DMS53 treated with DMSO at 0.1 percent for 48 hours (cell line): ENCODE results near the gene SFXN4.
A peak's percentile ranks its signal among the peaks of the same experiment; 100 is the strongest.
"Not testable (repeated sequence)": the region's sequence is repeated elsewhere in the genome, so short reads cannot be mapped to it uniquely, and the experiment has no call there.

Experiments used
- DNase-seq: peaks from one replicate; lab custom pipeline; 2025; ENCODE audit not compliant: unreplicated experiment; lab: John Stamatoyannopoulos, UW

SFXN4 gene

GRCh38 chr10:119190954-119191785, 25.7 kb upstream of the SFXN4 start:
- DNase-seq: no peak

- DNase-seq: no peak
These were observed 24.8 kb upstream of the SFXN4 start for GRCh38 chr10:119190353-119190752.

- DNase-seq: no peak
These were observed 24.3 kb upstream of the SFXN4 start for GRCh38 chr10:119189811-119190282.

DNA sequence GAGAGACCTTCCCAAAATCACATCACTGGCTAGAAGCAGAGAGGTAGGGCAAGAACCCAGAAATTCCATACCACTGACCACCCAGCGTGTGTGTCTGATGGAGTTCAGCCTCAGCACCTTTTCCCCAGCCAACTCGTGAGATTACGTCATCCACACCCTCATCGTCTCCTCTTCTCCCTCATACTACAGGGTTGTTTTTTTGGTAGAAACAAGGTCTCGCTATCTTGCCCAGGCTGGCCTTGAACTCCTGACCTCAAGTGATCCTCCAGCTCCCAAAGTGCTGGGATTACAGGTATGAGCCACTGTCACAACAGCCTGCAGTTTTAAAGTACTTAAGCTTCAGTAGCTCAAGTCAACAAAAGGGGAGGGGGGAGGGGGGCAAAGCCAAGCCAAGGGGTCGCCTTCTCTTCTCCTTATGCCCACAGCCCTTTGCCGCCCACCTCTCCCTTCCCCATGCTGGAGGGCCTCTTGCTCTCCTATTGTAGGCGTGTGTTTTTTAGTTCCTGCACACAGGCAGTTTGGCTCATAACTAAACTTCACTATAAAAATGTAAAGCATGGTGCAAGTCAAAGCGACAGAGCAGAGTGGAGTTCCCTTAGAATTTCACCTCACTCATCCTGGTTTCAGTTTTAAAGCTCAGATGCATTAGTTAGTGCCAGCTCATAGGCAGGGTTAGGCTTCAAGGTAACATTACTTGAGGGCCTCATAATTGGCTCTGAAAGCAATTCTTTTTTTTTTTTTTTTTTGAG, 18.3 kb upstream of the SFXN4 start:
- DNase-seq: no peak

DNA sequence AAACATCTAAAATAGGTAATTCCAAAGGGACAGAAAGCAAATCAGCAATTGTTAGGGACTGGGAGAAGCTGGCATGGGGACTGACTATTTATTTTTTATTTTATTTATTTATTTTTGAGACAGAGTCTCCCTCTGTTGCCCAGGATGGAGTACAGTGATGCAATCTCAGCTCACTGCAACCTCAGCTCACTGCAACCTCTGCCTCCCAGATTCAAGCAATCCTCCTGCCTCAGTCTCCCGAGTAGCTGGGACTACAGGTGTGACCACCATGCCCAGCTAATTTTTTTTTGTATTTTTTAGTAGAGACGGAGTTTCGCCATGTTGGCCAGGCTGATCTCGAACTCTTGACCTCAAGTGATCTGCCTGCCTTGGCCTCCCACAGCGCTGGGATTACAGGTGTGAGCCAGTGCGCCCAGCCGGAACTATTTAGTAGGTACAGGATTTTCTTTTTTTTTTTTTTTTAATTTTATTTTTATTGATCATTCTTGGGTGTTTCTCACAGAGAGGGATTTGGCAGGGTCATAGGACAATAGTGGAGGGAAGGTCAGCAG, 15.4 kb upstream of the SFXN4 start:
- DNase-seq: not testable (repeated sequence)

DNA sequence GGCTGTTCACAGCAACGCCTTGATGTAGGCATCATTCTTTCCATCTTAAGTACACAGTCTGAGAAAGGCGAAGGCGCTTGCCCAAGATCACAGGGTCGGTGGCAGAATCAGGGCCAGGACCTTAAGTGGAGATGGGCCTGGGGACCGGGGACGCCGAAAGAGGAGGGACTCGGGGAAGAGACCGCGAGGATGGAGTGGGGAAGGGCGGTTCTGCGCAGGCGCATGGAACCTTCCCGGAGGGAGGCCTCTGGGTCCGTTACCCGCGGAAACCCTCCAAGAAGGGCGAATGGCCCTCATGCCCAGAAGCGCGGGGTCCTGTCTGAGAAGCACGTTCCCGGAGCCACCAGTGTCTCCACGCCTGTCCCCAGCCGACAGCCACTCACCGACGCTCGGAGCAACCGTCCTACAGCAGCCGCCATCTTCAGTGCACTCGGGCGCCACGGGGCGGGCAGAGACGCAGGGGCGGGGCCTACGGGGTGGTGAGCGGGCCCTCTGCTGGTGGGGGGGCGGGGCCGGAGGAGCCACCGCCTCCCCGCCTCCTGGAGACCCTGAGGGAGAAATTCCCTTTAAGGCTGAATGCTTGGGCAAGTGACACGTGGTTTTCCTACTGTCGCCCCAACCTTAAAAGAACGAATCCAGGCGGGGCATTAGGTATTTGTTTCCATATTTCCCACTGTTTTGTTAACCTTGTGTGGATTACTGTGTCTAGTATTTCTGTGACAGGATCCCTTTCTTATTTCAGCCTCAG, 13.0 kb upstream of the SFXN4 start, which contains the start of gene PRDX3:
Gene PRDX3, minus strand, starts transcription at position 441 of the 748 bp plus-strand sequence. Its CDS starts 22 bp downstream, at position 419.
- peak; percentile 85 for DNase-seq

- no peak for DNase-seq
These were observed 12.3 kb upstream of the SFXN4 start for GRCh38 chr10:119177708-119178371.

GRCh38 chr10:119176166-119176565, 10.7 kb upstream of the SFXN4 start:
- DNase-seq: no peak

DNA sequence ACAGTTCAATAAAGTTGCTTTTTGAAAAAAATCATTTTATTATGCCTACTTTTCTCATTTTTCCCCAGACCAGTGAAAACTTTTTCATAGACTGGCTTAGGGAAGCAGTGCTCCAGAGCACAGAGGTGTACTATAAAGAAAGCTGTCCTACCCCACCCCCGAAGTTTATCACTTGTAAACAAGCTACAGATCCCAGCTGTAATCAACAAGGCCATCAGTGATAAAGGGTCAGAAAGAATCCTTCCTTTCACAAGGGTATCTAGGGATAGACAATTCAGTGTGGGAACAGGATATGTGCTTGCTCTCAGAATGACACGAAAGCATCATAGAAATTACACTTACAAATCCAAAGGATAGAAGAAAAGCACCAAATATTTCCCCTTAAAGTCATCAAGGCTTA, 8.6 kb upstream of the SFXN4 start:
- no peak for DNase-seq

DNA sequence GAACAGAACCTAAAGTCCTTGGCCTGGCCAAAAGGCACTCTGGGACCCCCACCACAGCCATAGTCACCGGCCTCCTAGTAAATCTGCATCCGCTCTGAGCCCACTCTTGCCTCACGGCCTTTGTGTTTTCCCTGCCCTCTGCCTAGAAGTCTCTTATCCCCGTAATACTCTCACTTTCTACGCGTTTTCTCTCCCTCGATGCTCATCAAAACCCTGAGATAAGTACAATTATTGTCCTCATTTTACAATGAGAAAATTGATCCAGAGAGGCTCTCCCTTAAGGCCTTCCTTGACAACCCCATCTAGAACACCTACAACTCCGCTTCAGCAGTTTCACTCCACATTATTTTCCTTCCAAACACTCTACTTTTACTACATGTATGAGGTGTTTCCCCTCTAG, 1.5 kb upstream of the SFXN4 start:
- DNase-seq: no peak

DNA sequence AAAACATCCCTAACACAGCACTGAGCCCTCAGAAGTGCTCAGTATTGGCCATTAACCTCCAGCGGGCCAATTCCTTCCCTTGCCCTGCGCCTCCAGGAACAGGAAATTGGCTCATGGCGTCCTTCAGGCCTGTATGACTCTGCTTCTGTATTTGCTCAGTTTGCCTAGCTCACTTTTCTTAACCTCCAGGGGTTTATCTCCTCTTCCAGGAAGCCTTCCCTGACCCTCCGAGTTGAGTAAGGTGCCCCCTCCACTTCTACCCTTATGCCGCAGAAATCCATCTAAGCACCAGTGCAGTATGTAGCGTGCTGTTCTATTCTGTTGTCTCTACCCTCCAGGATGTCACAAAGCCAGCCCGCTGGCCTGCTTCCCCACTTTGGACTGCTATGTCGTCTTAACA, 1.1 kb upstream of the SFXN4 start:
- no peak for DNase-seq

DNA sequence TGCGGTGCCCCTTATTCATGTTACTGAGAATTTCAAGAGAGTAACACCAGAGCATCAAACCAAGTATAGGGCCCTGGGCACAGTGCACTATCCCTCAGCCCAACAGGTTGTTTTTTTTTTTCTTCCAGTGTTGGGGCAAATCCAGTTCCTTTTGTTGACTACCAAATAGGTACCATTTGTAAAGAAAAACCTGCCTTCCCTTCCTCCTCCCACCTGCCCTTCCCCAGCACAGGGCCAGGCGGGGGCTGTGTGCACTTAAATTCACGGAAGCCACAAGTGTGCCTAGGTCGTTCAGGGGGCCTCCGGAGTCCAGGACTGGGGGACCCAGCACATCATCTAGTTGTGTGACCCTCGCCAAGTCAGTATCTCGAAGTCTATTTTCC, 595 bp upstream of the SFXN4 start:
- DNase-seq: no peak

DNA sequence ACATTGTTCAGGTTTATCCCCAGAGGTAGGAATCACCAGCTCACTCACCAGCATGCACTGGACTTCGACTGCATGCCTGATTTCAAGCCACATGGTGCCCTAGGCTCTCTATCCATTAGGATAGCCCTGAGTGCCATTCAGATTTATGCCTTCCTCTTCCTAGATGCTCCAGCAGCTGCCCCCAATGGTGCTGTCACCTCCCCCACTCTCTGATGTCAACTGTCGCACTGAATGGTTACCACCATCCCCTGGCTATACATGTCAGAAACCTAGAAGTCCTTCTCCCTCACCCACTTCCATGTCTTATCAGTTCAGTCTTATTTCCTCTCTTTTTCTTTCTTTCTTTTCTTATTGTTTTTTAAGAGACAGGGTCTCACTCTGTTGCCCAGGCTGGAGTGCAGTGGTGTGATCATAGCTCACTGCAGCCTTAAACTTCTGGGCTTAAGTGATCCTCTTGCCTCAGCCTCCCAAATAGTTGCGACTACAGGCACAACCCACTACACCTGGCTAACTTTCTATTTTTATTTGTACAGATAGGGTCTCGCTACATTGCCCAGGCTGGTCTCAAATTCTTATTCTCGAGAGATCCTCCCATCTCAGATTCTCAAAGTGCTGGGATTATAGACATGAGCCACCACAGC, 2.9 kb downstream of the SFXN4 start:
- DNase-seq: no peak

GRCh38 chr10:119161680-119162451, 3.6 kb downstream of the SFXN4 start:
- DNase-seq: no peak

GRCh38 chr10:119159332-119159731, 6.2 kb downstream of the SFXN4 start:
- DNase-seq: no peak

- no peak for DNase-seq
These were observed 11.9 kb downstream of the SFXN4 start for GRCh38 chr10:119153661-119154060.

DNA sequence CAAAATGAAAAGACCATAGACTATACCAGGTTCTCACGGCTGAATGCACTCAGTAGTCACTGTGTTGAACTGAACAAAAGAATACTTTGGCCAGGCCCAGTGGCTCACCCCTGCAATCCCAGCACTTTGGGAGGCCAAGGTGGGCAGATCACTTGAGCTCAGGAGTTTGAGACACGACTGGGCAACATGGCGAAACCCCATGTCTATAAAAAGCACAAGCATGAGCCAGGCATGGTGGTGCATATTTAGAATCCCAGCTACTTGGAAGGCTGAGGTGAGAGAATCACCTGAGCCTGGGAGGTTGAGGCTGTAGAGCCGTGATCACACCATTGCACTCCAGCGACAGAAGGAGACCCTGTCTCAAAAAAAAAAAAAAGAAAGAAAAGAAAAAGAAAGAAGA, 12.5 kb downstream of the SFXN4 start:
- no peak for DNase-seq

- not testable (repeated sequence) for DNase-seq
These were observed 13.9 kb downstream of the SFXN4 start for GRCh38 chr10:119151601-119152000.

DNA sequence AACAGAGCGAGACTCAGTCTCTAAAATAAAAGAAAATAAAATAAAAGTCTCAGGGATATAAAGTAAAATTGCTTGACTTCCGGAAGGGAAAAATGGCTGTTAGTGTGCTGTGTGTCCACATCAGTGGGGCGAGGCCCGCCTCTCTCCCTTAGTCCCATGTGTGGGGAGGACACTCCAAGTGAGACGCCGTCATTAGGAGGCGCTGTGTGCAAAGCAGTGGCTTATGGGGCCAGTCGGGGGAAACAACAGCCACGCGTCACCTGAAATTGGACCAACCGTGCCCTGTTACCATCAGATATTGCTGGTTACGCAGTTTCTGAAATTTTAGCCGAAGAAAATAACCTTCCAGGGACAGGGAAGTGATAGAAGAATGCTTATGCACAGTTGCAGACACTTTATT, 15.8 kb downstream of the SFXN4 start:
- DNase-seq: no peak
